ENCODE results near the gene CCDC148.

DNA sequence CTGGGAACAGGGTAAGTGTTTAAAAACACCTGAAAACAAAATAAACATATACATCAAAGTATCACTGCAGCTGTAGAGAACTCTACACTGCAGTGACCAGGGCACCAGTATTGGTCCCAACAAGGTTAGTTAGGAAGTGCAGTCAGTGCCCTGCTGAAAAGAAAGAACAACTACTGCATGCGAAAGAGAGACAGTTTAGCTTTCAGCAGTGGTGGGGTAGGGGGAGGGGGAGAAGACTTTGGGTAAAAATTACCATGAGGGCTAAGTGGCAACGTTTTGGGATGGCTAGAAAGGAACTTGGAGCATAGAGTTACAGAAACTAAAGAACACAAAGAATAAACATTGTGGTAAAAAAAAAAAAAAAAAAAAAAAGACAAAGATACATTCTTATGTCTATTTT is 242.8 kb downstream of the CCDC148 start:
- TF ChIP-seq, protein P1, sequence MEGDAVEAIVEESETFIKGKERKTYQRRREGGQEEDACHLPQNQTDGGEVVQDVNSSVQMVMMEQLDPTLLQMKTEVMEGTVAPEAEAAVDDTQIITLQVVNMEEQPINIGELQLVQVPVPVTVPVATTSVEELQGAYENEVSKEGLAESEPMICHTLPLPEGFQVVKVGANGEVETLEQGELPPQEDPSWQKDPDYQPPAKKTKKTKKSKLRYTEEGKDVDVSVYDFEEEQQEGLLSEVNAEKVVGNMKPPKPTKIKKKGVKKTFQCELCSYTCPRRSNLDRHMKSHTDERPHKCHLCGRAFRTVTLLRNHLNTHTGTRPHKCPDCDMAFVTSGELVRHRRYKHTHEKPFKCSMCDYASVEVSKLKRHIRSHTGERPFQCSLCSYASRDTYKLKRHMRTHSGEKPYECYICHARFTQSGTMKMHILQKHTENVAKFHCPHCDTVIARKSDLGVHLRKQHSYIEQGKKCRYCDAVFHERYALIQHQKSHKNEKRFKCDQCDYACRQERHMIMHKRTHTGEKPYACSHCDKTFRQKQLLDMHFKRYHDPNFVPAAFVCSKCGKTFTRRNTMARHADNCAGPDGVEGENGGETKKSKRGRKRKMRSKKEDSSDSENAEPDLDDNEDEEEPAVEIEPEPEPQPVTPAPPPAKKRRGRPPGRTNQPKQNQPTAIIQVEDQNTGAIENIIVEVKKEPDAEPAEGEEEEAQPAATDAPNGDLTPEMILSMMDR (IDR thresholded peaks at IDR 0.05; ENCODE audit: low read depth, low read length, poor library complexity, severe bottlenecking) = no peak
- no peak for TF ChIP-seq EZH2phosphoT487 (IDR thresholded peaks at IDR 0.05; ENCODE audit: borderline replicate concordance, low read length)
